GM20431 (cell line): Measurements from ENCODE around the gene ARFGEF3.
"Not testable (repeated sequence)": the region's sequence is repeated elsewhere in the genome, so short reads cannot be mapped to it uniquely, and the experiment has no call there.

Experiments used
- in situ Hi-C: fragments of 300-500 bp; cut with MseI, MboI; formaldehyde crosslinking; loops from one replicate; pipeline ENCODE4 v1.15.0; 2020; ENCODE audit warnings: low sequenced_read_pairs; ENCODE audit not compliant: unreplicated experiment

ARFGEF3 gene

GRCh38 chr6:138206862-138207261 lies 45.1 kb downstream of the ARFGEF3 start:
- in situ Hi-C loops = no loop called here

DNA sequence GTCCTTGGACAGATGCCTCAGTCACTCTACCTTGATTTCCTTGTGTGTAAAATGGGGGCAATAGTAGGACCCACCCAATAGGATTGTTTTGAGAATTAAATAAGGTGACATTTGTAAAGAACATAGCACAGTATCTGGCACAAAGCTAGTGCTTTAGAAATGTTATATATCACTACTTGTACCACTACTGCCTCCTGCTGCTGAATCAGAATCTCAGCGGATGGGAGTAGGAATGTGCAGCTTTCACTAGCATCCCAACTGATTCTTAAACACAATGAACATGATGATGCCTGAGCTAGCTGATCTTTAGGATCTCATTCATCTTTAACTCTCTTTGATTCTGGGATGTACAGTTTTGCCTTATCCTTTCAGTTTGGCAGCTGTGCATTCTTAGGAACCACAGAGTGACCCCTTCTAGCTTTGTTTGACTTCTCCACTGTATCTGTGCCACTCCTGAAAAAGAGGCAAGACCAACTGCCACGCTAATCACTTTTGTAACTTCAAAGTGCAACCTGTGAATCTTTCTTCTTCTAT lies 49.4 kb downstream of the ARFGEF3 start:
- in situ Hi-C loops = no loop called here

DNA sequence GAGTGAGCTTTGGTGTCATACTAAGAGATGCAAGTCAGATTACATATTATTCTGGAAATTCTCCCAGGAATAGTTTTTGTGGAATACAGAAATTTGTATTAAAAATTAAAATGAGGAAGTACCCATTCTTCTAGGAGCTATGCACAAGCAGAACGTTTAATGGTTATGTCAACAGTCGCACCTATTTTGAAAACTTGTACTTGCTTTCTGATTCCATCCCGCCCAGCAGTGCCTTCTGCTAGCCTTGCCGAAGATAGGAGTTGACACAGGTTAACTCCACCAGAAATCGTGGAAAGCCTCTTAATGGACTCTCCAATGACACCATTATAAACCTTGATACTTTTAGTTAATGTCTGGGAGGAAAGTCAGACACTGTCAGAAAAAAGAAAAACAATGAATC lies 49.9 kb downstream of the ARFGEF3 start:
- in situ Hi-C loops = no loop called here

DNA sequence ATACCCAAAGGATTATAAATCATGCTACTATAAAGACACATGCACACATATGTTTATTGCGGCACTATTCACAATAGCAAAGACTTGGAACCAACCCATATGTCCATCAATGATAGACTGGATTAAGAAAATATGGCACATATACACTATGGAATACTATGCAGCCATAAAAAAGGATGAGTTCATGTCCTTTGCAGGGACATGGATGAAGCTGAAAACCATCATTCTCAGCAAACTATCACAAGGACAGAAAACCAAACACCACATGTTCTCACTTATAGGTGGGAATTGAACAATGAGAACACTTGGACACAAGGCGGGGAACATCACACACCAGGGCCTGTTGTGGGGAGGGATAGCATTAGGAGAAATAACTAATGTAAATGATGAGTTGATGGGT lies 50.8 kb downstream of the ARFGEF3 start:
- in situ Hi-C loops = not testable (repeated sequence)

GRCh38 chr6:138215093-138215782 lies 53.5 kb downstream of the ARFGEF3 start:
- in situ Hi-C loops = no loop called here

- in situ Hi-C loops = no loop called here
These were observed 56.7 kb downstream of the ARFGEF3 start, which contains the start of gene PBOV1 for GRCh38 chr6:138218449-138218848. PBOV1 (minus strand) TSS chr6:138218491; CDS start chr6:138218395, 96 bp downstream.

- in situ Hi-C loops = no loop called here
These were observed 57.7 kb downstream of the ARFGEF3 start for GRCh38 chr6:138219398-138219797.

GRCh38 chr6:138219901-138220300 lies 58.2 kb downstream of the ARFGEF3 start:
- in situ Hi-C loops = no loop called here

GRCh38 chr6:138222901-138223546 lies 61.3 kb downstream of the ARFGEF3 start:
- in situ Hi-C loops = no loop called here

- in situ Hi-C loops = no loop called here
These were observed 64.2 kb downstream of the ARFGEF3 start for GRCh38 chr6:138225953-138226352.

GRCh38 chr6:138226700-138227315 lies 65.1 kb downstream of the ARFGEF3 start:
- in situ Hi-C loops = no loop called here

GRCh38 chr6:138227316-138227781 lies 65.6 kb downstream of the ARFGEF3 start:
- in situ Hi-C loops = no loop called here

DNA sequence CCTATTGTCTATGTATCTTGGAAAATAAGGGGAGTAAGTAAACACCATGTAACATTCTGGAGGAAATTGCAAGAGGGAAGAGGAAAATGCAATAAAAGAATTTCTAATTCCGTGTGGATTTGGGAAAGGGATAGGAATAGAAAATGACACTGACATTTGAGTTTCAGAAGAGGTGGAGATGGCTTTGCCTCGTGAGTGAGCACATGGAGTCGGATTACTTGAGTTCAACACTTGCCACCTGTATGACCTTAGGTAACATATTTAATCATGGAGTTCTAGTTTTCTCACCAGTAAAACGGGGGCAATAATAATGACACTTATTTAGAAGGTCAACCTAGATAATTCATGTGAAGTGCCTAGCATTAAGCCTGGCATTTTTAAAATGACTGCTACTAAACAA lies 67.3 kb downstream of the ARFGEF3 start:
- in situ Hi-C loops = no loop called here

- in situ Hi-C loops = no loop called here
These were observed 68.0 kb downstream of the ARFGEF3 start for GRCh38 chr6:138229663-138230179.

- in situ Hi-C loops = no loop called here
These were observed 68.5 kb downstream of the ARFGEF3 start for GRCh38 chr6:138230221-138230620.

DNA sequence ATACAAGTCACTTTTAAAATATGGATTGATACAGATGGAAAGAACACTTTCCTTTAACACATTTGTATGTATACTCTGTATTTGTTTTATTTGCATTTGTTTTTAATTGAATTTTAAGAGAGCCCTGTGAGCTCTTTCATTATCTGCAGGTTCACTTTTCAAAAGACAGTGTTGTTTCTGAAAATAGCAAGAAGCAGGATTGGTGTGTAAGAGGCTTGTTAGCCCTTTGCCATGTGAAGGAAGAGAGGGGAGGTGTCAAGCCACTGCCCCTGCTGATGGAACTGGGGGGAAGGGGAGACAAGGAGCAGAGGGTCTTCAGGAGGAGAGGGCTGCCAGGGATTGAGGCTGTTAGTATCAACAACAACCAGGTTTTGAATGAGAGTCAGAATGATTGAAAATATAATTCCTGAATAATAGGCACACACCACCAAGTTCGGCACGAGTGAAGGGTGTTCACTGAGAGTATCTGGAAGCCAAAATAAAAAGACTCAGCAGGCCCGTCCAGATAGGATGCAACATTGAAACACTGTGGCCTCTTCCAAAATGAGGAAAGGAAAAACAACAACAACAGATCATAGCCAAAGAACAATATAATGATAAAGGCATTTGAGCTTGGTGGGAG lies 69.1 kb downstream of the ARFGEF3 start:
- in situ Hi-C loops = no loop called here

GRCh38 chr6:138231381-138231886 lies 69.7 kb downstream of the ARFGEF3 start:
- in situ Hi-C loops = no loop called here

GRCh38 chr6:138234363-138234762 lies 72.6 kb downstream of the ARFGEF3 start:
- in situ Hi-C loops = no loop called here

DNA sequence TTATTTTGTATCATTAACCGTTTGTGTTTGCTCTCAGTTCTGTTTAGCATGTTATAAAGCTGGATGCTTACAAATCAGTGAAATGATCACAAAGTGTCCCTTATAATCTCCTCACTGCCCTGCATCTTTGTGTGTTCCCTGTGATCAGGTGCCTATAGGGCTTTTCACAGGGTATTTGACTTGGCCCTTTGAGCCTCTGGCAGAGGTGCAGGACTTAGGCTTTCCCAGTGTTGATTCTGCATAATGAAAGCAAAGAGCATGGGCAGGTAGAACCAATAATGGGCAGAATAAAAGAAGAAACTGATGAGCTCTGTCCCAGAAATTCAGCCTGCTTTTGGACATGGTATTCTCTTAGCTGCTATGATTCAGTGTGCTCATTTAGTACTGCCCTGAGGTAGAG lies 73.5 kb downstream of the ARFGEF3 start:
- in situ Hi-C loops = no loop called here

DNA sequence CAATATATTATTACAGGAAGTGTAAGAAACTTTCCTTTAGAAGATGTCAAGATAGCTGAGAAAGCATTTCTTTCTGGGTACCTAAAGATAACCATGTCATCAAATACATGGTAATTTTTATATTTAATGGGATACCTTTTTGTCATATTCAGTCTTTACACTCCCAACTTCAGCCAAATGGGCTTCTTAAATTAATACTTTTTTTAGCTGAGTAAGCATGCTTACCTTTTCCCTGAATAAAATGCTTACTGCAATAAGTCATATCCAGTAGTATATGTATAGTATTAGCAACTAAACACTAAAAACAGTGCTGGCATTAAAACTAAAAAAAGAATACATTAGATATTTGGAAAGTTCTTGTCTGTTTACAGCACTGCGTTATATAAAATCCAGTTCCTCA lies 74.0 kb downstream of the ARFGEF3 start:
- in situ Hi-C loops = no loop called here
